A673 (cell line): ENCODE results near the gene LYPLAL1.

Source experiments
- EZH2 ChIP-seq: fragments of 200-600 bp; sonication (generic); IDR thresholded peaks from 2 replicates; pipeline ENCODE4 v1.6.1; 2017; ENCODE audit warnings: borderline replicate concordance, low read depth, mild to moderate bottlenecking, mixed read lengths, antibody characterized with exemption, low read length; ENCODE audit not compliant: poor library complexity, severe bottlenecking
- TF ChIP-seq, protein P1 (sequence below): fragments of 300-800, 200-600 bp; sonication (generic); conservative IDR thresholded peaks from 2 replicates; pipeline ENCODE4 v1.5.1; 2017; ENCODE audit warnings: low read depth, mild to moderate bottlenecking, antibody characterized with exemption, low read length, moderate library complexity, mixed read lengths

- TF ChIP-seq EZH2, result no peak
- TF ChIP-seq, protein P1, sequence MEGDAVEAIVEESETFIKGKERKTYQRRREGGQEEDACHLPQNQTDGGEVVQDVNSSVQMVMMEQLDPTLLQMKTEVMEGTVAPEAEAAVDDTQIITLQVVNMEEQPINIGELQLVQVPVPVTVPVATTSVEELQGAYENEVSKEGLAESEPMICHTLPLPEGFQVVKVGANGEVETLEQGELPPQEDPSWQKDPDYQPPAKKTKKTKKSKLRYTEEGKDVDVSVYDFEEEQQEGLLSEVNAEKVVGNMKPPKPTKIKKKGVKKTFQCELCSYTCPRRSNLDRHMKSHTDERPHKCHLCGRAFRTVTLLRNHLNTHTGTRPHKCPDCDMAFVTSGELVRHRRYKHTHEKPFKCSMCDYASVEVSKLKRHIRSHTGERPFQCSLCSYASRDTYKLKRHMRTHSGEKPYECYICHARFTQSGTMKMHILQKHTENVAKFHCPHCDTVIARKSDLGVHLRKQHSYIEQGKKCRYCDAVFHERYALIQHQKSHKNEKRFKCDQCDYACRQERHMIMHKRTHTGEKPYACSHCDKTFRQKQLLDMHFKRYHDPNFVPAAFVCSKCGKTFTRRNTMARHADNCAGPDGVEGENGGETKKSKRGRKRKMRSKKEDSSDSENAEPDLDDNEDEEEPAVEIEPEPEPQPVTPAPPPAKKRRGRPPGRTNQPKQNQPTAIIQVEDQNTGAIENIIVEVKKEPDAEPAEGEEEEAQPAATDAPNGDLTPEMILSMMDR, result no peak
Observed at GRCh38 chr1:219235903-219236481, 62.3 kb downstream of the LYPLAL1 start.
